GM21619 (cell line): ENCODE results near the gene RCAN3.

ENCODE experiments used
- ATAC-seq: cut with Tn5 transposase; IDR thresholded peaks from one replicate; pipeline ENCODE4 v1.9.1; 2021; ENCODE audit not compliant: unreplicated experiment

The RCAN3 gene

GRCh38 chr1:24572301-24572700 is 69.7 kb downstream of the RCAN3 start:
- ATAC-seq, result no peak

- ATAC-seq, result no peak
Measured at GRCh38 chr1:24575905-24576587, 73.4 kb downstream of the RCAN3 start.

GRCh38 chr1:24578846-24579245 is 76.2 kb downstream of the RCAN3 start:
- no peak for ATAC-seq

- ATAC-seq, result no peak
Measured at GRCh38 chr1:24580756-24581155, 78.1 kb downstream of the RCAN3 start.

GRCh38 chr1:24584171-24584647 is 81.6 kb downstream of the RCAN3 start:
- ATAC-seq, result no peak

GRCh38 chr1:24586119-24586518 is 83.5 kb downstream of the RCAN3 start:
- no peak for ATAC-seq

- no peak for ATAC-seq
Measured at GRCh38 chr1:24586970-24587820, 84.6 kb downstream of the RCAN3 start.

GRCh38 chr1:24588573-24588972 is 85.9 kb downstream of the RCAN3 start:
- ATAC-seq, result no peak

- ATAC-seq, result no peak
Measured at GRCh38 chr1:24589200-24589599, 86.6 kb downstream of the RCAN3 start.
